Measurements from ENCODE around the gene RAF1.

The RAF1 gene

GRCh38 chr3:12591997-12592715 is 71.8 kb downstream of the RAF1 start:
- no peak for DNase-seq (ENCODE audit: low read depth in 2 of 2)

- no peak for DNase-seq (ENCODE audit: low read depth in 2 of 2)
Measured at GRCh38 chr3:12591456-12591855, 72.5 kb downstream of the RAF1 start.

- DNase-seq (ENCODE audit: low read depth in 2 of 2), result no peak
Measured at GRCh38 chr3:12590096-12590495, 73.8 kb downstream of the RAF1 start.

- DNase-seq (ENCODE audit: low read depth in 2 of 2), result no peak
Measured at GRCh38 chr3:12588039-12589009, 75.6 kb downstream of the RAF1 start.

- DNase-seq (ENCODE audit: low read depth in 2 of 2), result no peak
Measured at GRCh38 chr3:12586403-12586802, 77.5 kb downstream of the RAF1 start.

- DNase-seq (ENCODE audit: low read depth in 2 of 2), result no peak
Measured at GRCh38 chr3:12585970-12586369, 77.9 kb downstream of the RAF1 start.

GRCh38 chr3:12585181-12585580 is 78.7 kb downstream of the RAF1 start:
- no peak for DNase-seq (ENCODE audit: low read depth in 2 of 2)

- no peak for DNase-seq (ENCODE audit: low read depth in 2 of 2)
Measured at GRCh38 chr3:12584083-12584482, 79.8 kb downstream of the RAF1 start.

- DNase-seq (ENCODE audit: low read depth in 2 of 2), result no peak
Measured at GRCh38 chr3:12583280-12583679, 80.6 kb downstream of the RAF1 start.

GRCh38 chr3:12582730-12583129 is 81.2 kb downstream of the RAF1 start:
- no peak for DNase-seq (ENCODE audit: low read depth in 2 of 2)

GRCh38 chr3:12579905-12580304 is 84.0 kb downstream of the RAF1 start:
- DNase-seq (ENCODE audit: low read depth in 2 of 2), result no peak

GRCh38 chr3:12579456-12579855 is 84.5 kb downstream of the RAF1 start:
- DNase-seq (ENCODE audit: low read depth in 2 of 2), result no peak

GRCh38 chr3:12578742-12579141 is 85.2 kb downstream of the RAF1 start:
- no peak for DNase-seq (ENCODE audit: low read depth in 2 of 2)

- no peak for DNase-seq (ENCODE audit: low read depth in 2 of 2)
Measured at GRCh38 chr3:12577379-12577778, 86.5 kb downstream of the RAF1 start.

GRCh38 chr3:12574661-12575060 is 89.3 kb downstream of the RAF1 start:
- DNase-seq (ENCODE audit: low read depth in 2 of 2), result no peak

GRCh38 chr3:12574131-12574530 is 89.8 kb downstream of the RAF1 start:
- no peak for DNase-seq (ENCODE audit: low read depth in 2 of 2)

- DNase-seq (ENCODE audit: low read depth in 2 of 2), result no peak
Measured at GRCh38 chr3:12571986-12572385, 91.9 kb downstream of the RAF1 start.

- no peak for DNase-seq (ENCODE audit: low read depth in 2 of 2)
Measured at GRCh38 chr3:12569836-12570235, 94.1 kb downstream of the RAF1 start.

GRCh38 chr3:12568747-12569146 is 95.2 kb downstream of the RAF1 start:
- no peak for DNase-seq (ENCODE audit: low read depth in 2 of 2)

GRCh38 chr3:12566976-12567375 is 96.9 kb downstream of the RAF1 start:
- no peak for DNase-seq (ENCODE audit: low read depth in 2 of 2)

GRCh38 chr3:12562451-12562850 is 101.5 kb downstream of the RAF1 start:
- no peak for DNase-seq (ENCODE audit: low read depth in 2 of 2)

GRCh38 chr3:12561397-12561796 is 102.5 kb downstream of the RAF1 start:
- DNase-seq (ENCODE audit: low read depth in 2 of 2), result no peak
